ENCODE measurements around the gene PRMT9. TPM values are rescaled to one million over a fixed set of nuclear protein-coding genes. Genes with fewer than 3 reads are reported as not detected.

Gene PRMT9
- total RNA-seq, 1 experiment from 2014 or later, result 6.1 TPM

DNA sequence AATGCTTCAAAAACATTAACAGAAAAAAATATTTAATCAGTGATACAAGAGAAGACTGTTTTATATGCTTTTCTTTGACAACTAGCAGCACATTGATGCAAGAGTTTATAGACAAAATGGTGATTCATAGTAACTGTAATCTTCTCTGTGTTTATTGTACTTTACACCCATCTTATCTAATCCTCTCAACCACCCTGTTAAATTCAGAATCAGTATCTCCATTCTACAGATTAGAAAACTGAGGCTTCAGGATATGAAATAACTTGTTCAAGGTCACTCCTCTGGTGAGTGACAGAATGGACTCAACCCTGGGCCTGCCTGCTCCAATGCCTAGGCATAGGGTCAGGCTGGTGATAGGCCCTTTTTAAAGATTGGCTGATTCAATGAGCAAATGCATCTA is 92.9 kb downstream of the PRMT9 start:
- BruUV-seq (replicated peaks), result no TSS peak
- Mint-ChIP-seq H3K4me1 (ENCODE audit: insufficient read depth, unreplicated experiment) (peaks cover 6% of the 10 kb centered on the region), H3K27me3 (ENCODE audit: insufficient read depth, unreplicated experiment) (no peaks in the 10 kb centered on the region), H3K9me3 (ENCODE audit: unreplicated experiment) (no peaks in the 10 kb centered on the region), H3K36me3 (ENCODE audit: insufficient read depth, unreplicated experiment) (no peaks in the 10 kb centered on the region), H3K27ac (ENCODE audit: low read depth, unreplicated experiment) (peak overlapping the region; percentile 40), H3K4me3 (ENCODE audit: unreplicated experiment) (no peak overlapping the region)
- ChIA-PET POLR2A (interaction anchor here (0.6 to 1.6 kb wide), 5 partner anchors 27 to 470 kb away, joined by 3 to 4 read pairs (median 3); no protein-coding TSS in a partner anchor), CTCF (interaction anchor here (0.6 to 5.4 kb wide), 20 partner anchors 8 to 573 kb away, joined by 3 to 67 read pairs (median 7); no protein-coding TSS in a partner anchor)
- DNase-seq (ENCODE audit: unreplicated experiment), result no peak
- intact Hi-C loops (cut with micrococcal nuclease), result loop anchor here (2.0 kb wide), 1 partner anchor 488 kb away; no protein-coding TSS in a partner anchor
- TF ChIP-seq, protein P1, sequence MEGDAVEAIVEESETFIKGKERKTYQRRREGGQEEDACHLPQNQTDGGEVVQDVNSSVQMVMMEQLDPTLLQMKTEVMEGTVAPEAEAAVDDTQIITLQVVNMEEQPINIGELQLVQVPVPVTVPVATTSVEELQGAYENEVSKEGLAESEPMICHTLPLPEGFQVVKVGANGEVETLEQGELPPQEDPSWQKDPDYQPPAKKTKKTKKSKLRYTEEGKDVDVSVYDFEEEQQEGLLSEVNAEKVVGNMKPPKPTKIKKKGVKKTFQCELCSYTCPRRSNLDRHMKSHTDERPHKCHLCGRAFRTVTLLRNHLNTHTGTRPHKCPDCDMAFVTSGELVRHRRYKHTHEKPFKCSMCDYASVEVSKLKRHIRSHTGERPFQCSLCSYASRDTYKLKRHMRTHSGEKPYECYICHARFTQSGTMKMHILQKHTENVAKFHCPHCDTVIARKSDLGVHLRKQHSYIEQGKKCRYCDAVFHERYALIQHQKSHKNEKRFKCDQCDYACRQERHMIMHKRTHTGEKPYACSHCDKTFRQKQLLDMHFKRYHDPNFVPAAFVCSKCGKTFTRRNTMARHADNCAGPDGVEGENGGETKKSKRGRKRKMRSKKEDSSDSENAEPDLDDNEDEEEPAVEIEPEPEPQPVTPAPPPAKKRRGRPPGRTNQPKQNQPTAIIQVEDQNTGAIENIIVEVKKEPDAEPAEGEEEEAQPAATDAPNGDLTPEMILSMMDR (IDR thresholded peaks at IDR 0.05; ENCODE audit: unreplicated experiment), result no peak

DNA sequence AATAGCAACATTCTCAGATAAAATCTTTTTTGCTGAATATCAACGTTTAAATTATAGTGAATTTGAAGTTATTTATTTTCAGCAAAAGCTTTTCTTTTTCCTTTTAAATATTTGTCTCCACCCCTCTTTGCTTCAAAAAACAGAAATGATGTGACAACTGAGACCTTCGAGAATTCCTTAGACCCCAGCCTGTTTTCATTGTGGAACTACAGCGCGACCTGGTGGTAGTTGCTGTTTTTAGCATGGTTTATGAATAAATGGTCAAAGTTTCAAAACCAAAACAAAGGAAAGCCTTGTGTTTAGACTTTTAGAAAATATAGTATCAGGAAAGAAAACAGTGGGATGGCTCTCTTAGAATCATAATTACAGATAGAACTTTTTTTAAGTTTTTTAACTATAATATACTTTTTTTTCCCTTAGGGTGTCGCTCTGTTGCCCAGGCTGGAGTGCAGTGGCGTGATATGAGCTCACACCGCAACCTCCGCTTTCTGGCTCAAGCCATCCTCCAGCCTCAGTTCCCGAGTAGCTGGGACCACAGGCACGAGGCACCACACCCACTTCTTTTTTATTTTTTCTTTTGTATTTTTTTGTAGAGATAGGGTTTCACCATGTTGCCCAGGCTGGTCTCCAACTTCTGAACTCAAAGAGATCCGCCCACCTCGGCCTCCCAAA is 93.6 kb downstream of the PRMT9 start:
- TF ChIP-seq, protein P1 (IDR thresholded peaks at IDR 0.05; ENCODE audit: unreplicated experiment), result peak; percentile 81
- POLR2A ChIA-PET, result interaction anchor here (0.6 to 1.6 kb wide), 11 partner anchors 27 to 1005 kb away, joined by 3 to 4 read pairs (median 3); no protein-coding TSS in a partner anchor
- BruUV-seq (replicated peaks), result no TSS peak
- H3K9me3 Mint-ChIP-seq (ENCODE audit: unreplicated experiment), result no peaks in the 10 kb centered on the region
- no peak overlapping the region for H3K27ac Mint-ChIP-seq (ENCODE audit: low read depth, unreplicated experiment)
- intact Hi-C loops (cut with micrococcal nuclease), result loop anchor here (1.0 to 2.0 kb wide), 5 partner anchors 72 to 571 kb away; no protein-coding TSS in a partner anchor
- no peak overlapping the region for H3K4me3 Mint-ChIP-seq (ENCODE audit: unreplicated experiment)
- no peaks in the 10 kb centered on the region for H3K36me3 Mint-ChIP-seq (ENCODE audit: insufficient read depth, unreplicated experiment)
- H3K27me3 Mint-ChIP-seq (ENCODE audit: insufficient read depth, unreplicated experiment), result no peaks in the 10 kb centered on the region
- peak; percentile 76 for DNase-seq (ENCODE audit: unreplicated experiment)
- H3K4me1 Mint-ChIP-seq (ENCODE audit: insufficient read depth, unreplicated experiment), result peaks cover under 1% of the 10 kb centered on the region
- CTCF ChIA-PET, result interaction anchor here (0.6 to 5.4 kb wide), 47 partner anchors 9 to 1418 kb away, joined by 3 to 67 read pairs (median 4); partner anchors contain the start of gene TMEM184C

DNA sequence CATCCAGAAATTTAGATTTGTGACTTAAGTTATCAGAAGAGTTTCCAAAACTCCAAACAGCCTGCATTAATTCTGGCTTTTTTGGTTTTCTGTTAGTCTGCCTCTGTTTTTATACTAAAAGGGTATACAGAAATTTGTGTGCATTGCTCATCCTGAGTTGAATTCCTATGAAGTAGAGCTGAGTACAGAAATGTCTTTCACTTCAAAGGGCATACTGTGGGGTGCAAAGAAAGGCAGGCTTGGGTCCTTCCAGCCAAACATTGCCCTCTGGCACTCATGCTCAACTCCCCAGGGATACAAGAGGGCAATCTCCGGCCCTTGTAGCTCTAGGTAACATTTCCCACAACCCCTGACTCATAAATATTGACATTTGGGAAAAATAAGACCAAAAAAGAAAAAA is 94.4 kb downstream of the PRMT9 start:
- DNase-seq (ENCODE audit: unreplicated experiment), result peak; percentile 39
- Mint-ChIP-seq H3K27me3 (ENCODE audit: insufficient read depth, unreplicated experiment) (no peaks in the 10 kb centered on the region), H3K36me3 (ENCODE audit: insufficient read depth, unreplicated experiment) (no peaks in the 10 kb centered on the region), H3K4me3 (ENCODE audit: unreplicated experiment) (no peak overlapping the region), H3K27ac (ENCODE audit: low read depth, unreplicated experiment) (no peak overlapping the region), H3K9me3 (ENCODE audit: unreplicated experiment) (no peaks in the 10 kb centered on the region), H3K4me1 (ENCODE audit: insufficient read depth, unreplicated experiment) (no peaks in the 10 kb centered on the region)
- TF ChIP-seq, protein P1 (IDR thresholded peaks at IDR 0.05; ENCODE audit: unreplicated experiment), result no peak
- POLR2A ChIA-PET, result interaction anchor here (0.6 to 1.6 kb wide), 10 partner anchors 28 to 1004 kb away, joined by 3 to 4 read pairs (median 3); no protein-coding TSS in a partner anchor
- CTCF ChIA-PET, result interaction anchor here (0.6 to 5.4 kb wide), 48 partner anchors 9 to 1417 kb away, joined by 3 to 67 read pairs (median 4); partner anchors contain the start of gene TMEM184C
- intact Hi-C loops (cut with micrococcal nuclease), result loop anchor here (10.0 kb wide), 1 partner anchor 215 kb away; no protein-coding TSS in a partner anchor
- BruUV-seq (replicated peaks), result no TSS peak

Other genes with a start within 250 kb of the PRMT9 start
- not detected in 2 replicates for gene EDNRA, start 203.1 kb downstream of the PRMT9 start, total RNA-seq (2022)
- gene TMEM184C, start 66.8 kb downstream of the PRMT9 start, total RNA-seq (2022), result 33.9 and 37.1 TPM in 2 replicates
- gene ARHGAP10, start 47.9 kb upstream of the PRMT9 start, total RNA-seq (2022), result 22.4 and 24.6 TPM in 2 replicates